Activated CD4-positive, alpha-beta T cell treated with anti-CD3 and anti-CD28 coated beads, Interleukin-2, amount 10 ng/mL, durations not matched to agents 24 days and 14 days (primary cell): Measurements from ENCODE around the gene QRFP. TPM values are rescaled to one million over a fixed set of nuclear protein-coding genes. Genes with fewer than 3 reads are reported as not detected.

Experiments
- DNase-seq: peaks from one replicate; pipeline ENCODE4 v3.0.0; 2022
- H3K27ac Mint-ChIP-seq: one replicate; pipeline ENCODE4 v1.8.0; 2022; ENCODE audit warnings: mild to moderate bottlenecking, mixed read lengths
- H3K27me3 Mint-ChIP-seq: one replicate; pipeline ENCODE4 v1.8.0; 2022; ENCODE audit warnings: mixed read lengths
- H3K36me3 Mint-ChIP-seq: one replicate; pipeline ENCODE4 v1.8.0; 2022; ENCODE audit warnings: low read depth, mild to moderate bottlenecking, mixed read lengths
- H3K4me1 Mint-ChIP-seq: one replicate; pipeline ENCODE4 v1.8.0; 2021; ENCODE audit warnings: mixed read lengths
- H3K4me3 Mint-ChIP-seq: one replicate; pipeline ENCODE4 v1.8.0; 2022; ENCODE audit warnings: mild to moderate bottlenecking, moderate library complexity, mixed read lengths
- H3K9me3 Mint-ChIP-seq: one replicate; pipeline ENCODE4 v1.8.0; 2021; ENCODE audit warnings: mixed read lengths
- intact Hi-C: fragments of 100-400 bp; cut with micrococcal nuclease; formaldehyde crosslinking; loops from one replicate; pipeline ENCODE4 v1.15.1; 2023
- total RNA-seq: library from RNA; stranded (reverse); gene quantifications from 2 replicates; pipeline ENCODE4 v1.2.3, GENCODE V29; 2022

The QRFP gene
- total RNA-seq, 1 donor from 2014 or later, result not detected

DNA sequence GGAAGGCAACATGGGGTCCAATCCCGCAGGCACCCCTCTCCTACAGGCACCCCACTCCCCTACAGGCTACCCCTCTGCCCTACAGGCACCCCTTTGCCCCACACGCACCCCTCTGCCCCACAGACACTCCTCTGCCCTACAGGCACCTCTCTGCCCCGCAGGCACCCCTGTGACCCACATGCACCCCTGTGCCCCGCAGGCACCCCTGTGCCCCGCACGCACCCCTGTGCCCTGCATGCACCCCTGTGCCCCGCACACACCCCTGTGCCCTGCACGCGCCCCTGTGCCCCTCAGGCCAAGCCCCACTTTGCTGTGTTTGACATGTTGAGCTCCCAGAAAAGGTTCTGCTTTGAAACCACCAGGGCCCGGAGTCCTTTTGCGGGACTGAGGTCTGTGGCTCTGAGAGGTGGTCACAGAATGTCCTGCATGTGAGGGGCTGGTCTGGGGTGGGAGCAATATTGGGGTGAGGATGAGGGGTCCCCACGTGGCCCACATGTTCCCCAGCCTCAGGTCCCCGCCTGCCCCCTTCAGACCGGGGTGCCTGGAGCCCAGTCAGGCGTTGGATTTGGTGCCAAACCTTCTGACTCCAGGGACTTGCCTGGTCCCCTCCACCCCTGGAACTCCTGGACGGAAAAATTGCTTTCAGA lies 616 bp upstream of the QRFP start:
- intact Hi-C loops, result no loop called here
- Mint-ChIP-seq H3K27me3 (no peaks in the 10 kb centered on the region), H3K27ac (no peak overlapping the region), H3K9me3 (no peaks in the 10 kb centered on the region), H3K4me1 (no peaks in the 10 kb centered on the region), H3K4me3 (no peak overlapping the region), H3K36me3 (no peaks in the 10 kb centered on the region)
- no peak for DNase-seq

DNA sequence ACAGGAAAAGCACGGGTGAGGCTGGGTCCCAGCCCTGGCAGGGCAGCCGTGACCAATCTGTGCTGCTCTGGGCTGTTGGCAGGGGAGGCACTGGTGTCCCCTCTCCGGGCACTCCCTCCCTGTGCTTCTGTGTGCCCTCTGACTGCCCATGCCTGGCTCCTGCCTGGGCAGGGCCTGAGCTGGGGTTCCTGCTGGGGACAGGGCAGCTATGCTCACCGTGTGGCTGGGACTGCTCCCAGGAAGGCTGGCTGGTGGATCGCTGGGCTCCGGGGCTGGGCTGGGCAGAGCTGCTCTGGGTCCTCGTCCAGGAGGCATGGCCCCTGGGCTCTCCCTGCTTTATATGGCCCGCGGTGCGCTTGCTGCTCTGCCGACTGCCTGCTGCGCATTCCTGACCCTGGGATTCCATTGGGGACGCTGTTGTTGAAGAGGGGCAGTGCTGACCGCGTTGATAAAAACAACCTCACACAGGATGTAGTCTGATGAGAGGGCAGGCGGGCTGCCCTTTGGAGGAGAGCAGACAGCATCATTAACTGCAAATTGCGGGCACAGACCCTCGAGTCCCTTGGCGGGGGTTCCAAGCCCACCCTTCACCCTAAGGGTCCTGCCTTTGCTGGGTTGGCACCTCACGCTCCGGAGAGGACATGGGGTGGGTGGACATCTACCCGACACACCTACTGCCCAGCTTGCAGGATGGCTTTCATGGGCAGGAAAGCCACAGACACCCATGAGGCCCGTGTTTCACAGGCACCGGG lies 955 bp downstream of the QRFP start:
- Mint-ChIP-seq H3K4me3 (no peak overlapping the region), H3K4me1 (no peaks in the 10 kb centered on the region), H3K27me3 (no peaks in the 10 kb centered on the region), H3K9me3 (no peaks in the 10 kb centered on the region), H3K36me3 (no peaks in the 10 kb centered on the region), H3K27ac (no peak overlapping the region)
- no peak for DNase-seq
- intact Hi-C loops, result no loop called here

DNA sequence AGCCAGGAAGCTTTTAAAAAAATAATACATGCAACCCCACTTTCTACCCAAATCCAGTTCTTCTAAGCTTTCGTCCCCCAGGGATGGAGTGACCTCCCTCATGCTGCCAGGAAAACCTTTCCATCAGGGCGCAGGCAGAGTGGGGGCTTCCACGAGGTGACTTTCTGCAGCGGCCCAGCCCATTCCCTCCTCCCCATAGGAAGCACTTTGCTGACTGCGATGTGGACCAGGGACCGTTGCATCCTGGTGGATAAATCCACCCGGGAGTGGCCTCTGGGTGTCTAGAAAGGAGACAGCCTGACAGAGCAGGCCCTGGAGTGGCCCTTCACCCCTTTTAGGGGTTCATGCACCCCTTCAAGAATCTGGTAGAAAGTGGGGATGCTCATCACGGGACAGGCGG lies 1.6 kb downstream of the QRFP start:
- no peak overlapping the region for H3K4me3 Mint-ChIP-seq
- H3K27me3 Mint-ChIP-seq, result no peaks in the 10 kb centered on the region
- DNase-seq, result no peak
- no peak overlapping the region for H3K27ac Mint-ChIP-seq
- no peaks in the 10 kb centered on the region for H3K9me3 Mint-ChIP-seq
- H3K36me3 Mint-ChIP-seq, result no peaks in the 10 kb centered on the region
- intact Hi-C loops, result no loop called here
- no peaks in the 10 kb centered on the region for H3K4me1 Mint-ChIP-seq

GRCh38 chr9:130894546-130894945 lies 2.1 kb downstream of the QRFP start:
- Mint-ChIP-seq H3K27ac (no peak overlapping the region), H3K36me3 (no peaks in the 10 kb centered on the region), H3K9me3 (no peaks in the 10 kb centered on the region), H3K4me3 (no peak overlapping the region), H3K4me1 (no peaks in the 10 kb centered on the region), H3K27me3 (no peaks in the 10 kb centered on the region)
- intact Hi-C loops, result no loop called here
- DNase-seq, result no peak

- no peaks in the 10 kb centered on the region for H3K4me1 Mint-ChIP-seq
- intact Hi-C loops, result no loop called here
- H3K9me3 Mint-ChIP-seq, result no peaks in the 10 kb centered on the region
- no peak for DNase-seq
- H3K36me3 Mint-ChIP-seq, result no peaks in the 10 kb centered on the region
- no peak overlapping the region for H3K27ac Mint-ChIP-seq
- H3K4me3 Mint-ChIP-seq, result no peak overlapping the region
- H3K27me3 Mint-ChIP-seq, result no peaks in the 10 kb centered on the region
Measured at GRCh38 chr9:130893341-130894101, 3.1 kb downstream of the QRFP start.

DNA sequence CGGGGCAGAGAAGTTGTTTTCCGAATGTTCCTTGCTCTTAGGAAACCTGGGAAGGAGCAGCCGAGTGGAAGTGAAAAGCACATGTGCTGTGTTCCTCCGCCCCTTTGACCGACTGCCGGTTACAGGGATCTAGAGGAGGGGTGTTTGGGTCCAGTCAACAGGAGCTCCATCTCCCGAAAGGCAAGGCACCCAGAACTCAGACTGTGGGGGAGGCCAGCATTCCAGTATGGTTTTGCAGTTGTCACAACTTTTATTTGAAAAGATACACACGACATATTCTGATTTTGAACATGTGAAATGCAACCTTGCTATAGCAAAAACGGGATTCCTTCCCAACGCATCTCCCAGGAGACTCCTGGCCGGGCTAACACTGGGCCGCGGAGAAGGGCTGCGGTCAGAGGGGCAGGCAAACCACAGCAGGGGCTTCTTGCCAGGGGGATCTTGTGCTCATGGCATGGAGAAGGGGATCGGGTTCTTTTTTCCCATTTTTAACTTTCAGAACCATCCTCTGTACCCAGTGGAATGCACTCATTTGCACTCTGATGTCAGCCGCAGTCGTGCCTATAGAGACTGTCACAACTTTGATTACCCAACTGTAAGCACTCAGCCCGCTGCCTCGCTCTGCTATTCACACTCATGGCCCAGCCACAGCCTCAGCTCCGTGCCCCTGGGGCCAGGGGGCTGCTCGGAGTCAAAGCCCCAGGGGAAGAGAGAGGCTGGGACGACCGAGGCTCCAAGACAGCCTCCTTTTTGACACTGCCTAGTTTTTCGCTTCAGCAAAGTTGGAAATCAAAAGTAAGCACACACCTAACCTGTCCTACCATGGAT lies 3.9 kb downstream of the QRFP start:
- no peaks in the 10 kb centered on the region for H3K36me3 Mint-ChIP-seq
- H3K27ac Mint-ChIP-seq, result no peak overlapping the region
- intact Hi-C loops, result no loop called here
- H3K4me3 Mint-ChIP-seq, result no peak overlapping the region
- no peaks in the 10 kb centered on the region for H3K4me1 Mint-ChIP-seq
- DNase-seq, result no peak
- H3K9me3 Mint-ChIP-seq, result no peaks in the 10 kb centered on the region
- H3K27me3 Mint-ChIP-seq, result no peaks in the 10 kb centered on the region

GRCh38 chr9:130891688-130892476 lies 4.7 kb downstream of the QRFP start:
- DNase-seq, result no peak
- Mint-ChIP-seq H3K4me1 (no peaks in the 10 kb centered on the region), H3K9me3 (no peaks in the 10 kb centered on the region), H3K27ac (no peak overlapping the region), H3K4me3 (no peak overlapping the region), H3K27me3 (no peaks in the 10 kb centered on the region), H3K36me3 (no peaks in the 10 kb centered on the region)
- intact Hi-C loops, result no loop called here

- no peak overlapping the region for H3K27ac Mint-ChIP-seq
- H3K9me3 Mint-ChIP-seq, result no peaks in the 10 kb centered on the region
- H3K36me3 Mint-ChIP-seq, result no peaks in the 10 kb centered on the region
- H3K27me3 Mint-ChIP-seq, result no peaks in the 10 kb centered on the region
- no peaks in the 10 kb centered on the region for H3K4me1 Mint-ChIP-seq
- intact Hi-C loops, result no loop called here
- no peak for DNase-seq
- H3K4me3 Mint-ChIP-seq, result no peak overlapping the region
Measured at GRCh38 chr9:130890870-130891687, 5.5 kb downstream of the QRFP start.

GRCh38 chr9:130890124-130890523 lies 6.5 kb downstream of the QRFP start:
- Mint-ChIP-seq H3K27ac (no peak overlapping the region), H3K27me3 (no peaks in the 10 kb centered on the region), H3K9me3 (no peaks in the 10 kb centered on the region), H3K4me1 (no peaks in the 10 kb centered on the region), H3K36me3 (peaks cover 1% of the 10 kb centered on the region), H3K4me3 (no peak overlapping the region)
- DNase-seq, result no peak
- intact Hi-C loops, result no loop called here

DNA sequence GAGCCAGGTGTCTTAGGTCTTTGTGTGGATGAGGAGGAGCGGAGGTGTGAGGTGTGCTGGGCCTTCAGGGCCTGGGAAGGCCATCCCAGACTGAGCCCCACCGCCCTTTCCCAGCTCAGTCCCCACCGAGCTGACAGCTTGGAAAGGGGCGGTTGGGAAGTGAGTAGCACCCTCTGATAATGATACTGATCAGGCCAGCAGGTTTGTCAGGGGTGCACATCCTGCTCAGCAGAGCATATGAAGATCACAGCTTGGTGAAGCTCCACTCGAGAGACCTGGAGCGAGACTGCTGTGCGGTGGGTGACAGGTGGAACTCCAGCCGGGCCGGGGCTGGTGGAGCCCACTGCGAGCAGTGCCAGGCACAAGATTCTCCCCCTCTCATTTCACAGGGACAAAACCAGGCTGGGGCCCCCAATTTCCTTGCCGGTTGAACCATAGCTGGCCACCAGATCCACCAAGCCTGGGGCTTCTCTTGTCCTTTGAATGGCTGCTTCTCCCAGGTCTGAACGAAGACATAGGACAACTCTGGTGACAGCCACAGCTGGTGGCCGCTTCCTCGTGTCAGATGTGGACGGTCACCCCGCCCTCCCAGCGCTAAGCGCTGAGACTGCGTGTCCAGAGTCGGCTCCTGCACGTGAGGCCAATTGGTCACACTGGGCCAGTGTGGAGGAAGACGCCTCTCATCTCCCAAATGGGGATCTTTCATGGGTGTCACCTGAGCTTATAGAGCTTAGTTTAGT lies 8.3 kb downstream of the QRFP start:
- intact Hi-C loops, result no loop called here

GRCh38 chr9:130887494-130888144 lies 9.0 kb downstream of the QRFP start:
- Mint-ChIP-seq H3K9me3 (no peaks in the 10 kb centered on the region), H3K27me3 (no peaks in the 10 kb centered on the region), H3K4me1 (no peaks in the 10 kb centered on the region), H3K36me3 (peaks cover 5% of the 10 kb centered on the region), H3K4me3 (no peak overlapping the region), H3K27ac (no peak overlapping the region)
- intact Hi-C loops, result no loop called here
- DNase-seq, result no peak

More for the DNA sequence above, 8.3 kb downstream of the QRFP start:
- Mint-ChIP-seq H3K27me3 (no peaks in the 10 kb centered on the region), H3K36me3 (peaks cover 5% of the 10 kb centered on the region), H3K27ac (no peak overlapping the region), H3K9me3 (no peaks in the 10 kb centered on the region), H3K4me3 (no peak overlapping the region), H3K4me1 (no peaks in the 10 kb centered on the region)
- no peak for DNase-seq

DNA sequence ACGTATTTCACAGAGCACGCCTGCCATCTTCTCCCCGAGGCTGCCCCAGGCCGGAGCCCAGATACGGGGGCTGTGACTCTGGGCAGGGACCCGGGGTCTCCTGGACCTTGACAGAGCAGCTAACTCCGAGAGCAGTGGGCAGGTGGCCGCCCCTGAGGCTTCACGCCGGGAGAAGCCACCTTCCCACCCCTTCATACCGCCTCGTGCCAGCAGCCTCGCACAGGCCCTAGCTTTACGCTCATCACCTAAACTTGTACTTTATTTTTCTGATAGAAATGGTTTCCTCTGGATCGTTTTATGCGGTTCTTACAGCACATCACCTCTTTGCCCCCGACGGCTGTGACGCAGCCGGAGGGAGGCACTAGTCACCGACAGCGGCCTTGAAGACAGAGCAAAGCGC lies 9.6 kb downstream of the QRFP start:
- no peaks in the 10 kb centered on the region for H3K4me1 Mint-ChIP-seq
- peaks cover 5% of the 10 kb centered on the region for H3K36me3 Mint-ChIP-seq
- H3K4me3 Mint-ChIP-seq, result no peak overlapping the region
- intact Hi-C loops, result no loop called here
- no peaks in the 10 kb centered on the region for H3K27me3 Mint-ChIP-seq
- H3K27ac Mint-ChIP-seq, result no peak overlapping the region
- H3K9me3 Mint-ChIP-seq, result no peaks in the 10 kb centered on the region
- DNase-seq, result no peak
